Activated CD8-positive, alpha-beta memory T cell treated with anti-CD3 and anti-CD28 coated beads, Interleukin-2, amount 10 ng/mL, durations not matched to agents 7 days and 5 days (primary cell): Measurements from ENCODE around the gene PFKP. TPM values are rescaled to one million over a fixed set of nuclear protein-coding genes. Genes with fewer than 3 reads are reported as not detected.

Experiments used
- ATAC-seq: fragments of 150-1000 bp; cut with Tn5 transposase; one replicate; pipeline ENCODE4 v1.10.0; 2021; ENCODE audit warnings: moderate library complexity
- CTCF ChIA-PET: fragments of 350-600 bp; sonication (Branson Sonifier 250); formaldehyde crosslinking; loops from one replicate; lab custom pipeline; 2021; ENCODE audit warnings: antibody characterized with exemption; lab: Charles Lee
- DNase-seq: peaks from one replicate; pipeline ENCODE4 v3.0.0-alpha.2; 2020
- H3K27ac Mint-ChIP-seq: one replicate; pipeline ENCODE4 v1.8.0; 2021; ENCODE audit warnings: mild to moderate bottlenecking, mixed read lengths
- H3K27me3 Mint-ChIP-seq: one replicate; pipeline ENCODE4 v1.8.0; 2021; ENCODE audit warnings: mixed read lengths
- H3K36me3 Mint-ChIP-seq: one replicate; pipeline ENCODE4 v1.8.0; 2021; ENCODE audit warnings: mild to moderate bottlenecking, mixed read lengths
- H3K4me1 Mint-ChIP-seq: one replicate; pipeline ENCODE4 v1.8.0; 2021; ENCODE audit warnings: mixed read lengths
- H3K4me3 Mint-ChIP-seq: one replicate; pipeline ENCODE4 v1.8.0; 2021; ENCODE audit warnings: mild to moderate bottlenecking, moderate library complexity, mixed read lengths
- H3K9me3 Mint-ChIP-seq: one replicate; pipeline ENCODE4 v1.8.0; 2022; ENCODE audit warnings: low read depth, mixed read lengths
- total RNA-seq, 2 experiments: library from RNA; stranded (reverse); gene quantifications; one replicate each; pipeline ENCODE4 v1.2.3, GENCODE V29; 2021

Gene PFKP
- total RNA-seq, 2 experiments from 2014 or later = 230 to 262 TPM

DNA sequence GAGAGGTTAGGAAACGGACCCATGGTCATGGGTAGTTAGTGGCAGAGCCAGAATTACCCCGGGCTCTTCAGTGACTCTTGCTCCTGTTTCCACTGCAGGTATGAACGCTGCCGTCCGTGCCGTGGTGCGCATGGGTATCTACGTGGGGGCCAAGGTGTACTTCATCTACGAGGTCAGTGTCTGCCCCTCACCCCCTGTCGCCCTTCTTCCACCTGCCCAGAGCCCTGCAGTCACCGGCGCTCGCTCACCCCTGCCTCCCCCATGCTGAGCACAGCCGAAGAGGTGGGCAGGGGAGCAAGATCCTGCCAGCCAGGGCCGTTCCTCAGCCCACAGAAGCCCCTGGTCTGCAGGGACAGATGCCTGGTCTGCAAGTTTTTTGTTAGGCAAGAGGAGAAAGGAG lies 14.9 kb downstream of the PFKP start:
- H3K4me1 Mint-ChIP-seq = peaks cover 23% of the 10 kb centered on the region
- H3K9me3 Mint-ChIP-seq = no peaks in the 10 kb centered on the region
- no peak for DNase-seq
- ATAC-seq = no peak
- CTCF ChIA-PET = interaction anchor here (1.3 to 2.2 kb wide), 2 partner anchors 9 to 10 kb away, joined by 3 to 5 read pairs; no protein-coding TSS in a partner anchor
- no peaks in the 10 kb centered on the region for H3K27me3 Mint-ChIP-seq
- no peak overlapping the region for H3K4me3 Mint-ChIP-seq
- H3K27ac Mint-ChIP-seq = no peak overlapping the region
- peaks cover 36% of the 10 kb centered on the region for H3K36me3 Mint-ChIP-seq

- Mint-ChIP-seq H3K4me1 (peaks cover 31% of the 10 kb centered on the region), H3K36me3 (peaks cover 35% of the 10 kb centered on the region), H3K9me3 (no peaks in the 10 kb centered on the region), H3K27me3 (no peaks in the 10 kb centered on the region), H3K27ac (peak overlapping the region; percentile 11), H3K4me3 (no peak overlapping the region)
- DNase-seq (no peak), ATAC-seq (no peak)
- CTCF ChIA-PET = no interaction called here
These were observed 18.6 kb downstream of the PFKP start for GRCh38 chr10:3085785-3086567.

DNA sequence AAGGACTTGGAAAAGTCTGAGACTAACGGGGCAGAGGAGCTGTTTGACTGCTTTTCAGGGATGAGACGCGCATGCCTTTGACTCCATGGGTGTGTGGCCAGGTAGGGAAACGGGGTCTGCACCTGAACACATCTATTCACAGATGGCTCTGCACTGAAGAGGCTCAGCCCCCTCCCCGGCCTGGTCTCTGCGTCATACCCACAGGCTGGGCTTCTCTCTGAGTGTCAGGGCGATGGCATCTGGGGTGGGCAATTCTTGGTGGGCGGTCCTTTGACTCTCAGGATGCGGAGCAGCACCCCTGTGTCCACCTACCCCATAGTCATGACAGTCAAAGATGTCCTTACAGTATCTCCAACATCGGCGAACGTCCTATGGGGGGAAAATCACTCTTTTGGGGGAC lies 23.0 kb downstream of the PFKP start:
- no peak for ATAC-seq
- no peak overlapping the region for H3K4me3 Mint-ChIP-seq
- no peak for DNase-seq
- H3K27ac Mint-ChIP-seq = peak overlapping the region; percentile 85
- CTCF ChIA-PET = interaction anchor here (1.2 kb wide), 1 partner anchor 20 kb away, joined by 5 read pairs; no protein-coding TSS in a partner anchor
- no peaks in the 10 kb centered on the region for H3K9me3 Mint-ChIP-seq
- H3K36me3 Mint-ChIP-seq = peaks cover 49% of the 10 kb centered on the region
- no peaks in the 10 kb centered on the region for H3K27me3 Mint-ChIP-seq
- H3K4me1 Mint-ChIP-seq = peaks cover 70% of the 10 kb centered on the region

DNA sequence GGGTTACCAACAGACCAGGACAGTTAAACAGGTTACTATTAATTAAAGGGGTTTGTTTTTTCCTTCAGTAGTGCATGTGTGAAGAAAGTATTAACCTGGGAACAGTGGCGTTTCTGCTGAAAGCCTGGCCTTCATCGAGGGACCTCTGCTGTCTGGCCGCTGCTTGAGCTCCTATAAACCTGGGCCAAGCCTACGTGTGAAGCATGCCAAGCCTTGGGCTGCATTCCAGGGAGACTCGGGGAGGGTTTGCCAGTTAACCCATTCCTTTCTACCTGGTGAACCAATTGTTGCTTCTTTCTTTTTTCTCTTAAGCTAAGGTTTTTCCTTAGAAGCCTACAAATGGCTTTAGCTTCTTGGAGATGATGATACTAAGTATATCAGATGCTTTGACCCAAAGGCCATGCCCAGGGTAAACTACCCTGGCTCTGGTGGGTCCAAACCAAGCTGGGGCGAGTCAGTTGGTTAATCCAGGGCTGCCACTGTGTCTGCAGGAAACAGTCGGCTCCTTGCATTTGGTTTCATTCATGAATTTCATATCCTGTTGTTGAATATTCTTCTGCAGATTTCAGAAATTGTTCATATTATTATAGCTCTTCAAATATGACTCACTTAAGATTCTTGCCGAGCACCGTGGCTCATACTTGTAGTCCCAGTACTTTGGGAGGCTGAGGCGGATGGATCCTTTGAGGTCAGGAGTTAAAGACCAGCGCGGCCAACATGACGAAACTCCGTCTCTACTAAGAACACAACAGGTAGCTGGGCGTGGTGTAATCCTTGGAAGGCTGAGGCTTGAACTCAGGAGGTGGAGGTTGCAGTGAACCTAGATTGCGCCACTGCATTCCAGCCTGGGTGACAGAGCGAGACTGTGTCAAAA lies 23.8 kb downstream of the PFKP start:
- H3K4me1 Mint-ChIP-seq = peaks cover 77% of the 10 kb centered on the region
- CTCF ChIA-PET = interaction anchor here (0.8 to 1.7 kb wide), 5 partner anchors 8 to 21 kb away, joined by 3 to 5 read pairs (median 3); no protein-coding TSS in a partner anchor
- H3K4me3 Mint-ChIP-seq = peak overlapping the region; percentile 49
- peak; percentile 85 for DNase-seq
- H3K9me3 Mint-ChIP-seq = no peaks in the 10 kb centered on the region
- no peaks in the 10 kb centered on the region for H3K27me3 Mint-ChIP-seq
- H3K27ac Mint-ChIP-seq = peak overlapping the region; percentile 85
- ATAC-seq = peak; percentile 44
- peaks cover 46% of the 10 kb centered on the region for H3K36me3 Mint-ChIP-seq

- ATAC-seq (no peak), DNase-seq (no peak)
- Mint-ChIP-seq H3K36me3 (peaks cover 39% of the 10 kb centered on the region), H3K4me3 (peak overlapping the region; percentile 49), H3K9me3 (no peaks in the 10 kb centered on the region), H3K27me3 (no peaks in the 10 kb centered on the region), H3K27ac (peak overlapping the region; percentile 94), H3K4me1 (peaks cover 75% of the 10 kb centered on the region)
- CTCF ChIA-PET = interaction anchor here (1.2 to 1.7 kb wide), 4 partner anchors 9 to 22 kb away, joined by 3 to 5 read pairs (median 4); no protein-coding TSS in a partner anchor
These were observed 24.6 kb downstream of the PFKP start for GRCh38 chr10:3091921-3092320.

GRCh38 chr10:3093996-3094395 lies 26.6 kb downstream of the PFKP start:
- H3K27ac Mint-ChIP-seq = peak overlapping the region; percentile 94
- H3K4me3 Mint-ChIP-seq = peak overlapping the region; percentile 9
- no peaks in the 10 kb centered on the region for H3K27me3 Mint-ChIP-seq
- peaks cover 74% of the 10 kb centered on the region for H3K4me1 Mint-ChIP-seq
- no peak for DNase-seq
- peaks cover 42% of the 10 kb centered on the region for H3K36me3 Mint-ChIP-seq
- no peaks in the 10 kb centered on the region for H3K9me3 Mint-ChIP-seq
- ATAC-seq = no peak
- CTCF ChIA-PET = interaction anchor here (1.2 kb wide), 1 partner anchor 24 kb away, joined by 4 read pairs; no protein-coding TSS in a partner anchor

DNA sequence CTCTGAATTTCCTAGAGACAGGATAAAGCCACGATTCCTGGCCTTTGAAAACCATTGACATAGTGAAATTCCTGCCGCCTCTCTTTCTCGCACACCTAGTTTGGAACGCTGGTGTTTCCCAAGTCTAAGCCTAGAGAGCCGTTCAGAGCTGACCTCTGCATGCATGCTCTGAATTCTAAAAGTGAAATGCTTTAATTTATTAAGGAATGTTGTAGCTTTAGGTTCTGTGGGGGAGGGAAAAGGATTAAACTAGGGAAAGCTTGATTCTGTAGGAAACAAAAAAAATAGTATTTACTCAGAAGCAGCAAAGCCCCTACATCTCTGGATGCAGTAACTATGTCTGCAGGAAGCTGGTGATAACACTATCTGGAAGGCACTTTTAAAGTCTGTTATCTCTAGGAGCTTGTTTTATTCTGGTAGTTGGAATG lies 27.3 kb downstream of the PFKP start:
- peak overlapping the region; percentile 94 for H3K27ac Mint-ChIP-seq
- CTCF ChIA-PET = interaction anchor here (1.2 kb wide), 1 partner anchor 25 kb away, joined by 4 read pairs; no protein-coding TSS in a partner anchor
- no peaks in the 10 kb centered on the region for H3K27me3 Mint-ChIP-seq
- ATAC-seq (no peak), DNase-seq (no peak)
- no peaks in the 10 kb centered on the region for H3K9me3 Mint-ChIP-seq
- peaks cover 44% of the 10 kb centered on the region for H3K36me3 Mint-ChIP-seq
- peak overlapping the region; percentile 36 for H3K4me3 Mint-ChIP-seq
- H3K4me1 Mint-ChIP-seq = peaks cover 70% of the 10 kb centered on the region

- Mint-ChIP-seq H3K27me3 (no peaks in the 10 kb centered on the region), H3K4me3 (peak overlapping the region; percentile 36), H3K36me3 (peaks cover 48% of the 10 kb centered on the region), H3K27ac (peak overlapping the region; percentile 94), H3K4me1 (peaks cover 64% of the 10 kb centered on the region), H3K9me3 (no peaks in the 10 kb centered on the region)
- CTCF ChIA-PET = no interaction called here
- ATAC-seq = peak; percentile 74
- peak; percentile 84 for DNase-seq
These were observed 28.2 kb downstream of the PFKP start for GRCh38 chr10:3095373-3096139.

GRCh38 chr10:3096149-3096548 lies 28.8 kb downstream of the PFKP start:
- Mint-ChIP-seq H3K4me3 (peak overlapping the region; percentile 36), H3K27me3 (no peaks in the 10 kb centered on the region), H3K9me3 (no peaks in the 10 kb centered on the region), H3K27ac (peak overlapping the region; percentile 94), H3K4me1 (peaks cover 58% of the 10 kb centered on the region), H3K36me3 (peaks cover 52% of the 10 kb centered on the region)
- ATAC-seq (no peak), DNase-seq (no peak)
- CTCF ChIA-PET = no interaction called here

DNA sequence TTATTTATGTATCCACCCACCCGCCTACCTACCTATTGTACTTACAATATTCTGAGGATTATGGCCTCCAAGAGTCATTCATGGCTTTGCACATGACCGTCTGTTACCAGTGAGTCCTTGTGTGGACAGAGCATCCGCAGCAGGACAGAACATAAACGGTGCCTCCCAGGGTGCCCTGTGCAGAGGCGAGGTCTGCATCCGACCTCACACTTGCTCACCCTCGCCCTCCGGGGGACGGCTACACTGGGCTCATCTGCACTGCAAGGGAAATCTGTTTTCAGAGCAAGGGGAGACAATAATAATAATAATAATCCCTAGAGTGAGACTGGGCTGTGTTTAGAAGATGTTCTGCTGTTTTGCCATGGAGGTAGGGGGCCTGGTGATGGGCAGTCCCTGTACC lies 29.8 kb downstream of the PFKP start:
- DNase-seq = no peak
- Mint-ChIP-seq H3K4me3 (no peak overlapping the region), H3K27me3 (no peaks in the 10 kb centered on the region), H3K4me1 (peaks cover 48% of the 10 kb centered on the region), H3K27ac (peak overlapping the region; percentile 59), H3K36me3 (peaks cover 52% of the 10 kb centered on the region), H3K9me3 (no peaks in the 10 kb centered on the region)
- ATAC-seq = no peak
- CTCF ChIA-PET = no interaction called here

DNA sequence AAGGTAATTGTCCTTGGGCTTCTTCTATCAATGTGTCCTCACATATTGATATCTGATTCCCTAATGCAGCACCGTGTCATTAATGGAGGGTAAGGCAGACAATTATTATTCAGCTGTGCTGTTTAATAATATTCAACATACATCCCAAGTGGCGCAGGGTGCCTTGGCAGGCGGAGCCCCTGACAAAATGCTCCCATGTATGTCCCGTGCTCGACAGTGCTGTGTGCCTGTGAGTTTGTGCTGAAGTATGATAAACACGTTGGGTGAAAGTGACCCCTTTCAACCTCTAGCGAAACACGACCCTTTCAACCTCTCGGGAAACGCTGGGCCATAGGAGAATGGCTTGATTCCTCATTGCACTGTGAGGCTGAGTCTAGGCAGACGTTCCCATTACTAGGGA lies 31.3 kb downstream of the PFKP start:
- Mint-ChIP-seq H3K27ac (no peak overlapping the region), H3K4me1 (peaks cover 34% of the 10 kb centered on the region), H3K9me3 (no peaks in the 10 kb centered on the region), H3K4me3 (no peak overlapping the region), H3K27me3 (no peaks in the 10 kb centered on the region), H3K36me3 (peaks cover 56% of the 10 kb centered on the region)
- DNase-seq = no peak
- ATAC-seq = no peak
- CTCF ChIA-PET = no interaction called here

DNA sequence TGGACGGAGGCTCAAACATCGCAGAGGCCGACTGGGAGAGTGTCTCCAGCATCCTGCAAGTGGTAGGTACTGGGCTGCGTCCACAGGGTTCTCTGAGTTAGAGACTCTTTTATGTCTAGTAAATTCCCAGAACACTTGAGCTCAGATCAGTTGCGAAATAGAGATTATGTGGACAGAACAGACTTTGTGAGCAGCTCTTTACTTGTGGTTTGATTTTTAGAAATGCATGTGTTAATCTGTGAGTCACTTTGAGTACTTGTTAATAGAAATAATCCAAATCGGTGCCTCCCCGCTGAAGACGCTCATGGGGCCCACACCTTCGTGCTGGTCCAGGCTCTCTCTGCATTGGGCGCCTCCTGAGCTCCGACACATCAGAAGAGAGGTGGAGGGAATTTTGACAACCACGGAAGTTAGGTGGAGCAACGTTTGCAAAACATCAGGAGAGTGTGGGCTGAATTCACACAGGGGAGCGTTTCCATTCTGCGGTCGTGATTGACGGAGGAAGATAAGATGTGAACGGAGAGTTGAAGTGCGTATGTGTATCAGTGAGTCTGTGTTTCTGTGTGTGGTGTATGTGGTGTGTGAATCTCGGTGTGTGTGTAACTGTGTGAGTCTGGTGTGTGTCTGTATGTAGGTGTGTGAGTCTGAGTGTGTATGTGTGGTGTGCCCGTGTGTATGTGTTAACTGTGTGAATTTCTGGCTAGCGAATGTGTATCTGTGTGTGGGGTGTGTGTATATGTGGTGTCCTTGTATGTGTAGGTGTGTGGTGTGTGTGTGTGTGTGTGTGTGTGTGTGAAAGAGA lies 32.1 kb downstream of the PFKP start:
- DNase-seq = no peak

More for the DNA sequence above, 32.1 kb downstream of the PFKP start:
- Mint-ChIP-seq H3K4me3 (no peak overlapping the region), H3K36me3 (peaks cover 56% of the 10 kb centered on the region), H3K27me3 (no peaks in the 10 kb centered on the region), H3K27ac (no peak overlapping the region), H3K4me1 (peaks cover 26% of the 10 kb centered on the region), H3K9me3 (no peaks in the 10 kb centered on the region)
- CTCF ChIA-PET = no interaction called here
- no peak for ATAC-seq
